HCT116 (cell line): ENCODE data around the gene CLEC4F. TPM values are rescaled to one million over a fixed set of nuclear protein-coding genes. Genes with fewer than 3 reads are reported as not detected.

Experiments used
- ATAC-seq: fragments of 200-7000 bp; cut with Tn5 transposase; 2 replicates; pipeline ENCODE4 v1.9.1; 2020; ENCODE audit warnings: mild to moderate bottlenecking, moderate library complexity
- BruUV-seq: library from RNA; stranded (reverse); fragments of 400-500 nt; replicated peaks from 2 replicates; lab custom pipeline; 2021; lab: Mats Ljungman, UMichigan
- CTCF ChIA-PET: fragments of 300-600 bp; sonication (Branson Sonifier 250); formaldehyde crosslinking; loops from one replicate; lab custom pipeline; 2021; ENCODE audit warnings: antibody characterized with exemption; lab: Charles Lee
- POLR2A ChIA-PET: fragments of 300-600, 350-600 bp; sonication (Branson Sonifier 250); formaldehyde crosslinking; loops from one replicate; lab custom pipeline; 2021; ENCODE audit warnings: antibody characterized with exemption; lab: Charles Lee
- RAD21 ChIA-PET, 2 experiments: fragments of 300-600 bp; sonication (Branson Sonifier 250); formaldehyde crosslinking; loops; one replicate each; lab custom pipeline; 2023; ENCODE audit warnings: low total read pairs in 2 of 2; ENCODE audit not compliant: uncharacterized antibody in 2 of 2, unreplicated experiment in 2 of 2, low non-redundant PET in 1 of 2; lab: Charles Lee
- DNase-seq: peaks from one replicate; pipeline ENCODE4 v3.0.0-alpha.2; 2010; ENCODE audit warnings: low read depth, low spot score
- H2AFZ ChIP-seq: fragments of 200-600 bp; shearing (Covaris generic), sonication (generic); 2 replicates; pipeline ENCODE4 v1.6.1; 2017; ENCODE audit warnings: low read depth, mixed run types, mixed read lengths, antibody characterized with exemption, low read length; ENCODE audit not compliant: poor library complexity, severe bottlenecking
- H3K27ac ChIP-seq: 2 replicates; pipeline ENCODE4 v1.5.1; 2012; ENCODE audit warnings: low read depth, low read length
- H3K27me3 ChIP-seq: fragments of 200-600 bp; sonication (generic); 2 replicates; pipeline ENCODE4 v1.6.1; 2016; ENCODE audit warnings: mixed run types, low read length, mixed read lengths; ENCODE audit not compliant: insufficient read depth
- H3K36me3 ChIP-seq, 2 experiments: fragments of 200-500 bp in 1 of 2; fragments of 200-600 bp in 1 of 2; sonication (Bioruptor generic) in 1 of 2; sonication (generic) in 1 of 2; 2 replicates each; pipeline versions ENCODE4 v1.5.1 to v1.6.1; 2014 to 2016; ENCODE audit warnings: low read length in 2 of 2, inconsistent platforms in 1 of 2, mixed read lengths in 1 of 2, mixed run types in 1 of 2; ENCODE audit not compliant: insufficient read depth in 2 of 2, control insufficient read depth in 1 of 2
- H3K4me1 ChIP-seq, 2 experiments: fragments of 200-600 bp in 1 of 2; sonication (generic) in 1 of 2; 2 replicates each; pipeline versions ENCODE4 v1.5.1 to v1.6.1; 2012 to 2017; ENCODE audit warnings: low read length in 2 of 2, inconsistent platforms in 1 of 2, mild to moderate bottlenecking in 1 of 2, mixed read lengths in 1 of 2, mixed run types in 1 of 2, moderate library complexity in 1 of 2; ENCODE audit not compliant: insufficient read depth in 2 of 2, control insufficient read depth in 1 of 2
- H3K4me2 ChIP-seq: fragments of 200-600 bp; sonication (generic); 2 replicates; pipeline ENCODE4 v1.6.1; 2017; ENCODE audit warnings: mixed run types, low read length, mixed read lengths
- H3K4me3 ChIP-seq, 2 experiments: fragments of 200-600 bp in 1 of 2; sonication (generic) in 1 of 2; replicated peaks in 1 of 2; 2 replicates each; pipeline ENCODE4 v1.5.1; 2011 to 2016; ENCODE audit warnings: low read length in 2 of 2, control low read depth in 1 of 2, low read depth in 1 of 2, mild to moderate bottlenecking in 1 of 2, mixed read lengths in 1 of 2, mixed run types in 1 of 2
- H3K79me2 ChIP-seq: fragments of 200-600 bp; sonication (generic); 2 replicates; pipeline ENCODE4 v1.6.1; 2017; ENCODE audit warnings: mild to moderate bottlenecking, mixed run types, low read length, moderate library complexity, mixed read lengths; ENCODE audit not compliant: insufficient read depth
- H3K9ac ChIP-seq: fragments of 200-600 bp; sonication (generic); 2 replicates; pipeline ENCODE4 v1.6.1; 2016; ENCODE audit warnings: low read length, mixed read lengths
- H3K9me2 ChIP-seq: fragments of 200-600 bp; sonication (generic), shearing (Covaris generic); 2 replicates; pipeline ENCODE4 v1.6.1; 2017; ENCODE audit warnings: mixed run types, mild to moderate bottlenecking, moderate library complexity; ENCODE audit not compliant: insufficient read depth
- H3K9me3 ChIP-seq, 2 experiments: fragments of 200-500 bp in 1 of 2; fragments of 200-600 bp in 1 of 2; sonication (Bioruptor generic) in 1 of 2; sonication (generic) in 1 of 2; 2 replicates each; pipeline ENCODE4 v1.6.1; 2014 to 2017; ENCODE audit warnings: low read length in 2 of 2, mixed read lengths in 2 of 2, inconsistent platforms in 1 of 2, low read depth in 1 of 2, mild to moderate bottlenecking in 1 of 2, mixed run types in 1 of 2, moderate library complexity in 1 of 2; ENCODE audit not compliant: control insufficient read depth in 1 of 2, insufficient read depth in 1 of 2
- H4K20me1 ChIP-seq: fragments of 200-600 bp; sonication (generic), shearing (Covaris generic); 2 replicates; pipeline ENCODE4 v1.6.1; 2017; ENCODE audit warnings: mixed run types, mild to moderate bottlenecking, moderate library complexity; ENCODE audit not compliant: insufficient read depth
- CBX3 ChIP-seq: IDR thresholded peaks from 2 replicates; pipeline ENCODE4 v1.6.1; 2012; ENCODE audit warnings: low read depth
- EGR1 ChIP-seq: IDR thresholded peaks from 2 replicates; pipeline ENCODE4 v1.6.1; 2012; ENCODE audit warnings: low read depth
- FOSL1 ChIP-seq: IDR thresholded peaks from 2 replicates; pipeline ENCODE4 v1.6.1; 2012; ENCODE audit warnings: low read depth
- SIN3A ChIP-seq: IDR thresholded peaks from 2 replicates; pipeline ENCODE4 v1.6.1; 2012; ENCODE audit warnings: low read depth
- SRF ChIP-seq: IDR thresholded peaks from 2 replicates; pipeline ENCODE4 v1.6.1; 2012; ENCODE audit warnings: low read depth
- TCF7L2 ChIP-seq: IDR thresholded peaks from 2 replicates; pipeline ENCODE4 v1.7.0; 2011; ENCODE audit warnings: borderline replicate concordance, inconsistent platforms; ENCODE audit not compliant: insufficient read depth, insufficient read length; ENCODE audit errors: extremely low read depth
- intact Hi-C: fragments of 100-400 bp; cut with micrococcal nuclease; formaldehyde crosslinking; loops from 2 replicates; pipeline ENCODE4 v1.10.0; 2022
- total RNA-seq: library from RNA; stranded (reverse); gene quantifications from one replicate; pipeline ENCODE4 v1.2.1, GENCODE V29; 2021; ENCODE audit not compliant: unreplicated experiment
- TF ChIP-seq, protein P1 (sequence below): IDR thresholded peaks from 2 replicates; pipeline ENCODE4 v1.6.1; 2011; ENCODE audit warnings: mild to moderate bottlenecking, low read length, moderate library complexity; ENCODE audit not compliant: insufficient replicate concordance; ENCODE audit errors: extremely low read depth
- TF ChIP-seq, protein P2 (sequence below), 3 experiments: fragments of 200-600 bp in 1 of 3; sonication (generic) in 1 of 3; IDR thresholded peaks in 2 of 3; conservative IDR thresholded peaks in 1 of 3; 2 replicates each; pipeline ENCODE4 v1.5.1; 2012 to 2017; ENCODE audit warnings: low read depth in 2 of 3, low read length in 2 of 3, antibody characterized with exemption in 1 of 3, borderline replicate concordance in 1 of 3, control low read depth in 1 of 3, mild to moderate bottlenecking in 1 of 3, mixed read lengths in 1 of 3, mixed run types in 1 of 3, moderate library complexity in 1 of 3; ENCODE audit not compliant: insufficient read depth in 1 of 3
- TF ChIP-seq, protein P3 (sequence below): IDR thresholded peaks from 2 replicates; pipeline ENCODE4 v1.6.1; 2012; ENCODE audit warnings: low read depth

Gene CLEC4F
- total RNA-seq, 1 experiment from 2014 or later, result not detected

DNA sequence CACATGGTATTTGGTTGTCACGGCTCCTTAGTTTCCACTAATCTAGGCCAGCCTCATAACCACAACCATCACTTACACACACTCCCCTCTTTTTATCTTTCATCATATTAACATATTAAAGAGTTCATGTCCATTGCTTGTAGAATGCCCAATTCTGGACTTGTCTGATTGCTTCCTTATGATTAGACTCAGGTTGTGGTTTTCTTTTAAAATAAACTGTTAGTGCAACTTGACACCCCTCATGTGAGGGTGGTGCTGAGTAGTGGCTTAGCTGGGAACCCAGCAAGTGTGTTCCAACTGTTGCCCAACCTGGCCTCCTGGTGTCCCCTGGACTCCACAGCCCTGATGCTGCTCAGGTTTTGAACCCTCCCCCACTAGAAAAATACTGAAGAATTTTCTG lies 35.3 kb upstream of the CLEC4F start:
- Histone ChIP-seq H3K9ac (no peak overlapping the region), H3K9me2 (0 out of 2 replicates have a peak, but pooled peaks cover 4% of the 10 kb centered on the region), H3K79me2 (no peaks in the 10 kb centered on the region), H3K36me3 (no peaks in the 10 kb centered on the region), H3K4me1 (no peaks in the 10 kb centered on the region), H3K9me3 (no peaks in the 10 kb centered on the region), H3K27ac (no peak overlapping the region), H3K4me3 (no peak overlapping the region), H3K27me3 (no peaks in the 10 kb centered on the region), H3K4me2 (no peak overlapping the region), H4K20me1 (no peaks in the 10 kb centered on the region), H2AFZ (no peak overlapping the region)
- ATAC-seq (no peak), DNase-seq (no peak)
- ChIA-PET CTCF (no interaction called here), POLR2A (no interaction called here), RAD21 (no interaction called here)
- TF ChIP-seq FOSL1 (no peak), SIN3A (no peak), EGR1 (no peak), CBX3 (no peak), TCF7L2 (no peak), SRF (no peak)
- TF ChIP-seq, protein P1, sequence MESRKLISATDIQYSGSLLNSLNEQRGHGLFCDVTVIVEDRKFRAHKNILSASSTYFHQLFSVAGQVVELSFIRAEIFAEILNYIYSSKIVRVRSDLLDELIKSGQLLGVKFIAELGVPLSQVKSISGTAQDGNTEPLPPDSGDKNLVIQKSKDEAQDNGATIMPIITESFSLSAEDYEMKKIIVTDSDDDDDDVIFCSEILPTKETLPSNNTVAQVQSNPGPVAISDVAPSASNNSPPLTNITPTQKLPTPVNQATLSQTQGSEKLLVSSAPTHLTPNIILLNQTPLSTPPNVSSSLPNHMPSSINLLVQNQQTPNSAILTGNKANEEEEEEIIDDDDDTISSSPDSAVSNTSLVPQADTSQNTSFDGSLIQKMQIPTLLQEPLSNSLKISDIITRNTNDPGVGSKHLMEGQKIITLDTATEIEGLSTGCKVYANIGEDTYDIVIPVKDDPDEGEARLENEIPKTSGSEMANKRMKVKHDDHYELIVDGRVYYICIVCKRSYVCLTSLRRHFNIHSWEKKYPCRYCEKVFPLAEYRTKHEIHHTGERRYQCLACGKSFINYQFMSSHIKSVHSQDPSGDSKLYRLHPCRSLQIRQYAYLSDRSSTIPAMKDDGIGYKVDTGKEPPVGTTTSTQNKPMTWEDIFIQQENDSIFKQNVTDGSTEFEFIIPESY, result no peak
- TF ChIP-seq, protein P2, sequence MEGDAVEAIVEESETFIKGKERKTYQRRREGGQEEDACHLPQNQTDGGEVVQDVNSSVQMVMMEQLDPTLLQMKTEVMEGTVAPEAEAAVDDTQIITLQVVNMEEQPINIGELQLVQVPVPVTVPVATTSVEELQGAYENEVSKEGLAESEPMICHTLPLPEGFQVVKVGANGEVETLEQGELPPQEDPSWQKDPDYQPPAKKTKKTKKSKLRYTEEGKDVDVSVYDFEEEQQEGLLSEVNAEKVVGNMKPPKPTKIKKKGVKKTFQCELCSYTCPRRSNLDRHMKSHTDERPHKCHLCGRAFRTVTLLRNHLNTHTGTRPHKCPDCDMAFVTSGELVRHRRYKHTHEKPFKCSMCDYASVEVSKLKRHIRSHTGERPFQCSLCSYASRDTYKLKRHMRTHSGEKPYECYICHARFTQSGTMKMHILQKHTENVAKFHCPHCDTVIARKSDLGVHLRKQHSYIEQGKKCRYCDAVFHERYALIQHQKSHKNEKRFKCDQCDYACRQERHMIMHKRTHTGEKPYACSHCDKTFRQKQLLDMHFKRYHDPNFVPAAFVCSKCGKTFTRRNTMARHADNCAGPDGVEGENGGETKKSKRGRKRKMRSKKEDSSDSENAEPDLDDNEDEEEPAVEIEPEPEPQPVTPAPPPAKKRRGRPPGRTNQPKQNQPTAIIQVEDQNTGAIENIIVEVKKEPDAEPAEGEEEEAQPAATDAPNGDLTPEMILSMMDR (IDR thresholded peaks at IDR 0.05 in 2 of 3, conservative IDR thresholded peaks at IDR 0.05 in 1 of 3; ENCODE audit: borderline replicate concordance in 1 of 3, insufficient read depth in 1 of 3, low read depth in 2 of 3, low read length in 2 of 3), result no peak
- TF ChIP-seq, protein P3, sequence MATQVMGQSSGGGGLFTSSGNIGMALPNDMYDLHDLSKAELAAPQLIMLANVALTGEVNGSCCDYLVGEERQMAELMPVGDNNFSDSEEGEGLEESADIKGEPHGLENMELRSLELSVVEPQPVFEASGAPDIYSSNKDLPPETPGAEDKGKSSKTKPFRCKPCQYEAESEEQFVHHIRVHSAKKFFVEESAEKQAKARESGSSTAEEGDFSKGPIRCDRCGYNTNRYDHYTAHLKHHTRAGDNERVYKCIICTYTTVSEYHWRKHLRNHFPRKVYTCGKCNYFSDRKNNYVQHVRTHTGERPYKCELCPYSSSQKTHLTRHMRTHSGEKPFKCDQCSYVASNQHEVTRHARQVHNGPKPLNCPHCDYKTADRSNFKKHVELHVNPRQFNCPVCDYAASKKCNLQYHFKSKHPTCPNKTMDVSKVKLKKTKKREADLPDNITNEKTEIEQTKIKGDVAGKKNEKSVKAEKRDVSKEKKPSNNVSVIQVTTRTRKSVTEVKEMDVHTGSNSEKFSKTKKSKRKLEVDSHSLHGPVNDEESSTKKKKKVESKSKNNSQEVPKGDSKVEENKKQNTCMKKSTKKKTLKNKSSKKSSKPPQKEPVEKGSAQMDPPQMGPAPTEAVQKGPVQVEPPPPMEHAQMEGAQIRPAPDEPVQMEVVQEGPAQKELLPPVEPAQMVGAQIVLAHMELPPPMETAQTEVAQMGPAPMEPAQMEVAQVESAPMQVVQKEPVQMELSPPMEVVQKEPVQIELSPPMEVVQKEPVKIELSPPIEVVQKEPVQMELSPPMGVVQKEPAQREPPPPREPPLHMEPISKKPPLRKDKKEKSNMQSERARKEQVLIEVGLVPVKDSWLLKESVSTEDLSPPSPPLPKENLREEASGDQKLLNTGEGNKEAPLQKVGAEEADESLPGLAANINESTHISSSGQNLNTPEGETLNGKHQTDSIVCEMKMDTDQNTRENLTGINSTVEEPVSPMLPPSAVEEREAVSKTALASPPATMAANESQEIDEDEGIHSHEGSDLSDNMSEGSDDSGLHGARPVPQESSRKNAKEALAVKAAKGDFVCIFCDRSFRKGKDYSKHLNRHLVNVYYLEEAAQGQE, result no peak
- intact Hi-C loops, result no loop called here
- no TSS peak for BruUV-seq
